Fibroblast of skin of back (primary cell): Measurements from ENCODE around the gene CLIC1.

Experiments used
- DNase-seq: peaks from one replicate; pipeline ENCODE4 v3.0.0-alpha.2; 2013

CLIC1 gene

DNA sequence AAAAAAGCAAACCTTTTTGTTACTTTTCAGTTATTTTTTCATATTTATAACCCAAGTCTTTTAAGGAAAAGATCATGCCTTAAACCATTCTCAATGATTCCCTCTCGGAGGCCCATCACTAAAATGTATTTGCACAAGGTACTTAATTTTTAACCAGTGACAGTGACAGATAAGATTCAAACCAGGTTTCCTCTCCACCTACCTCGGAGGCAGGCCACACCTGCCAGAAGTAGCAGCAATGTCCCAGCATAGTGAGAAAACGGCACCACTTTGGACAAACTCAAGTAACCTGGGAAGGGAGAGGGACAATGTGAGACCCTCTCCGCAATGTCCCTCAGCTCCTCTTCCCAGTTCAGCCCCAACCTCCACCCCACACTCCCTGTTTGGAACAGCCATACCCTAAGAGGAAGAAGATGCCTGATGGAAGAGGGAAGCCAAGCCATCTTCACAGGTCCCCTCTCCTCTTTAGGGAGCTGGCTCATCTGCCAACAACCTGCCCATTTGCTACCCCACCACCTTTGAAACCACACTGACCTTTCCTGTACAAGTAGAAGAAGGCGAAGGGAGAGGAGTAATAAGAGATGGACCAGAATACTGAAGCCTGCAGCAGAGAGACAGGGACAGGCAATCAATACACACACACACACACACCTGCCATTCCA is 35.5 kb downstream of the CLIC1 start:
- no peak for DNase-seq

DNA sequence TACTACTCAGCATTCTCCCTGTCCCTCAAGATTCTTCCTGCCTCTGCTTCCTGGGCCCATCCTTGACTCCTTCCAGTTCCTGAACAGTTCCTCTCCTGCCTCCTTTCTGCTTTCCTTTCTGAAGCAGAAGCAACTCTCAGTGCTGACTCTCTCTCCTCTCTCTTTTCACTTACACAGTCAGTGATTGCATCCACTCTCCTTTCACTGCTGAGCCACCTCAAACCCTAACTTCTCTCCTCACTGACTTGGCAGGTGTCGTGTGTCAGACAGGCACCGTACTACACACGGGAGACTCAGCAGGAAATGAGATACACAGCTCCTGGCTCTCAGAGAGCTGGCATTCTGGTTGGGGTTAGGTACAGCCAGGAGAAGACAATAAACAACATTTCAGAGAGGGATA is 38.8 kb downstream of the CLIC1 start:
- DNase-seq: no peak

- no peak for DNase-seq
Measured at GRCh38 chr6:31693535-31693934, 42.8 kb downstream of the CLIC1 start.

DNA sequence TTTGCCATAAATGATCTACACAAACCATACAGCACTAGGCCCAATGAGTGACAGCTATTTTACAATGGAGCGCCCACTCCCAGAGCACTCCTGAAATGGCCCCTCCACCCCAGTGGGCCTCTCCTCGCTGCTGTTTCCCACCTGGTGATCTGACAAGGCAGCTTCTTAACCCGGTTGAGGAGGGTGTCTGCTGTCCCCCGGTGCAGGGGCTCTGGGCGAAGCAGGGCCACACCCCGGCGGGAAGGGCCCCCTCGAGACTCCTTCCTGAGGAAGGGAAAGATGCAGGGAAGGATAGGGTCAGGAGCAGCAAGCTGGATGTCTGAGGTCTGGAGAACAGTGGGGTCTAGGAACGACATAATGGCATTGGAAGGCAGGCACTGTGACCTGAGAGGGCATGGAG is 43.4 kb downstream of the CLIC1 start:
- no peak for DNase-seq

DNA sequence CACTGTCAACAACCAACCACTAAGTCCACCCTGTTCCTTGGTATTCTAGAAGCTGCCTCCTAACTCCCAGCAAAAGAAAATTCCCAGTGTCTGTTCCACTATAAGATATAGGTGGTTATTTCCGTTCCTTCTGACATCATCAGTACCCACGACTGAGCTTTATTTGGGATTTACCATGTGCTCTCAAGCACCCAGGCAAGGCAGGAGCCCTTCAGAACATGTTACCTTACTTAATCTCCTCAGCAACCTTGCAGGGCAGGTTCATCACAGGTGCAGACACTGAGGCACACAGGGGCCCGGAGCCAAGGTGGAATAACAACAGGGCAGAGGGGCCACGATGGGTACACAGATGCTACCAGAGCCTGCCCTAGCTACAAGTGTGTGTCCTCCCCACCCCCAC is 44.0 kb downstream of the CLIC1 start:
- DNase-seq: no peak

GRCh38 chr6:31691564-31692108 is 44.7 kb downstream of the CLIC1 start:
- no peak for DNase-seq

DNA sequence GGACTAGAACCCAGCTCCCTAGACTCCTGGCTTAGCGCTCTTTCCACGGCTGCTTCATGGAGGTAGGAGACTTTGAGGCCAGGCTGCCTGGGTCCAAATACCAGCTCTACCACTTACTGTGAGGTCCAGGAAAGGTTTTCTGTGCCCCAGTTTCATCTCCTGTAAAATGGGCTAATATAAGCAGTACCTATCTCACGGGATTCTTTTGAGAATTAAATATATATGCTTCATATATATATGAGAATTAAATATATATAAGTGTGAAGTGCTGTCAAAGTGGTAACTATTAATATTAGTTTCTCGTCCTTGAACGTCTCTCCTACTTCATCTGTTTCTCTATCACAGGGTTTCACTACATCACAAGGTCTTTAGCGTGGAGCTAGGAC is 45.3 kb downstream of the CLIC1 start:
- no peak for DNase-seq

- DNase-seq: no peak
Measured at GRCh38 chr6:31690231-31691077, 45.9 kb downstream of the CLIC1 start.

- DNase-seq: no peak
Measured at GRCh38 chr6:31689249-31690110, 46.9 kb downstream of the CLIC1 start.

GRCh38 chr6:31687860-31688693 is 48.3 kb downstream of the CLIC1 start:
- DNase-seq: no peak

DNA sequence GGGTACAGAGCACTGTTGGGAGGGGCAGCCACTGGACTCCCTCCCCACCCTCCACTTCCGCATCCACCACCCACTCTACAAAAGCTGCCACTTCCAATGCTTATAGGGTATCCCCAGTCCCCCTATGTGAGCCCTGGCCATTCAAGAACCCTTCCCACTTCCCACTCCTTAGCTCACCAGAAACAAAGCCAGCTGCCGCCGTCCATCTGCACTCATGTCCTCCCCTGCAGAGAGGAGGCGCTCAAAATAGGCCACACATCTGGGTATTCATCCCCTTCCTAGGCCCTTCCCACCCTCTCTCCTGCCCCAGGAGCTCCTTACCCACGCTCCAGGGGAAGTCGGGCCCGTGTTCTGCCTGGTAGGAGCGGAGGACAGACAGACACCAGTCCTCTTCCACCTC is 49.0 kb downstream of the CLIC1 start:
- no peak for DNase-seq

DNA sequence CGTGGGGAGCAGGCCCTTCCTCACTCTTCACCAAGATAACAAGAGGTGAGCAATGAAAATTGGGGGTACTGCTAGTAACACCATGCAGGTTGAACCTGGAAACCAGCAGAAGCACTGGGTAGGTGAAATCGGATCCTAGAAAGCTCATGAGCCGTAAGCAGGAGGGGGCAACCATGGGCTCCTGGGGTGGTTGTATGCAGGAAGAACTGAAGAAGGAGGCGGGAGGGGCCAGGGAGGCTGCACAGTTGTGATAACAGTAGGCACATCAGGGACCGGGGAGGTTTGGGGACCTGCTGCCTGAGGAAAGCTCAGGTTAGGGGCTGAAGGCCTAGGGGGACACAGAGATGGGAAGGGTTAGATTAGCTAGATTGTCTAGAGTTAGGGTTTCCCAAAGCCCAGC is 49.8 kb downstream of the CLIC1 start:
- DNase-seq: no peak

DNA sequence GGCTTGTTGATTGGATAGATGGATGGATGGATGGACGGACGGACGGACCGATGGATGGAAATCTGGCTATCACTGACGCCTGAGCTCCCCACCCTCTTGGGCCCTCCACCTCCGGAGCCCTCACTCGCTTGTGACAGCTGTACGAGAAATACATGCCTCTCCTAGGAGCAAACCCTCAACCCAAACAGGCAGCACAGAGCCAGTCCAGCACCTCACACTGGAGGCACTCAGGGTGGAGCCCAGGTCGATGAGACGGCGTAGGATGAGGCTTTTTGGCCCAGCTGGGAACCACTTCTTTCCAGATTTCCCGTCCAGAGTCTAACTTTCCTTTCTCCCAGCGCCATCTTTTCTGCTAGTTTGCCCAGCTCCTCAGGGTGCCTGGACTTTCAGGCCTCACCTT is 52.7 kb downstream of the CLIC1 start:
- DNase-seq: no peak

DNA sequence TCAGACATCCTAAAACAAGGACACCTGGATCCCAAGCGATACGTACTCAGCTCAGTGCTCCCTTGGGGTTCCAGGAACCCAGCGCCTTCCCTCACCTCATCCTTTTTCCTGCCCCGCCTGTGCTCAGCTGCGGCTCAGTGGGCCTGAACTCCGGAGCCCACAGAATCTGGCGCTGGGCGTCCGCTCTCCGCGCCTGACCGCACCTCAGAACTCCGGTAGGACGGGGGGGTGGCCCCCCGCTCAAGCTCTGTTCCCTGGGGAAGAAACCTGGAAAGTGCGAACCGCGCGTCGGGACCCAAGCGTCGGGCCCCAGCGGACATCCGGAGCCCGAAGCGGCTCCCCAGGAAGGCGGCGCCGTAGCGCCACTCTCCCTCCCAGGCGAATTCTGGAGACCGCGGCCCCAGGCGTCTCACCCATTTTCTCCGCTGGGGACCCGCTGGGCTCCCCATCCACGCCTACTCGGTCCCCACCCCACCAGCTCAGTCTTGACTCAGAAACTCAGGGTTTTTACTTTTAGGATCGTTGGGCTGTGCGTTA is 55.1 kb downstream of the CLIC1 start:
- DNase-seq: peak; percentile 50
